GM18511 (cell line): ENCODE measurements around the gene PTPRN2.

Experiments used
- ATAC-seq: cut with Tn5 transposase; IDR thresholded peaks from one replicate; pipeline ENCODE4 v1.9.1; 2021; ENCODE audit warnings: mild to moderate bottlenecking, moderate library complexity; ENCODE audit not compliant: unreplicated experiment

PTPRN2 gene

DNA sequence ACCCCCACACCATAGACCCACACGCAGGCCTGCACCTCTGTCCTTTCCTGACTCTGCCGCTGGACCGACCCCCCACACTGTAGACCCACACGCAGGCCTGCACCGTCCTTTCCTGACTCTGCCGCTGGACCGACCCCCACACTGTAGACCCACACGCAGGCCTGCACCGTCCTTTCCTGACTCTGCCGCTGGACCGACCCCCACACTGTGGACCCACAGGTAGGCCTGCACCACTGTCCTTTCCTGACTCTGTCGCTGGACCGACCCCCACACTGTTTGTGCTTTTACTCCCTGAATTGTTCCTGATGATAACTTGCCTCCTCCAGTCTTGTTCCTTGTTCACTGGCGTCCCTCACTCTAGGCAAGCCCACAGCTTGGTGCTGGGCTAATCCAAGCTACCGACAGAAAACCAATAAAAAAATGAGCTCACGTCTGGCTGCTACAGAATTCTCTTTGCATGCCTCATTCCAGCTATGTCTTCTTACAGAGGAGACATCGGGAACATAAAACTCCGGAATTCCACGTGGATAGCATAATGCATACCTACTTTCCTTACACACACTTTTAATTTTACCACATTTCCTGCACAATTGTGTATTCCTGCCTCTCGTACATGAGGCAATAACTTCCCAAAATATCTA, 494.3 kb downstream of the PTPRN2 start:
- ATAC-seq, result no peak

DNA sequence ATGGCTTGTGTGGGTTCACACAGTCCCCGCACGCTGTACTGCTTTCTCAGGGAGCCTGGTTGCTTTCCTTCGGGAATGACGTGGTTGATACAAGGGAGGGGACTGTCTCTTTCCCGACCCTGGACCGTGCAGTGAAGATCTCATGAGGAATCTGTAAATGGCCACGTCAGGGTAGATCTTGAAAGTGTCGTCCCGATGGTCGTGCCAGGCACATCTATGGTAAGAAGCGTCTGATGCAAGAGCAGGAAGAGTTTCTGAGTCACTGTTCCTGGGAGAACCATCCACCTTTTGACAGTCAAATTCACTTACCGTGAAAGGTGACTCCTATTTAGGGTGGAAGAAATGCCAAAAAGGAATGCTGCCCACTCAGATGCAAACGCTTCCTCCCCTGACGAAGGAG, 500.4 kb downstream of the PTPRN2 start:
- ATAC-seq, result no peak

DNA sequence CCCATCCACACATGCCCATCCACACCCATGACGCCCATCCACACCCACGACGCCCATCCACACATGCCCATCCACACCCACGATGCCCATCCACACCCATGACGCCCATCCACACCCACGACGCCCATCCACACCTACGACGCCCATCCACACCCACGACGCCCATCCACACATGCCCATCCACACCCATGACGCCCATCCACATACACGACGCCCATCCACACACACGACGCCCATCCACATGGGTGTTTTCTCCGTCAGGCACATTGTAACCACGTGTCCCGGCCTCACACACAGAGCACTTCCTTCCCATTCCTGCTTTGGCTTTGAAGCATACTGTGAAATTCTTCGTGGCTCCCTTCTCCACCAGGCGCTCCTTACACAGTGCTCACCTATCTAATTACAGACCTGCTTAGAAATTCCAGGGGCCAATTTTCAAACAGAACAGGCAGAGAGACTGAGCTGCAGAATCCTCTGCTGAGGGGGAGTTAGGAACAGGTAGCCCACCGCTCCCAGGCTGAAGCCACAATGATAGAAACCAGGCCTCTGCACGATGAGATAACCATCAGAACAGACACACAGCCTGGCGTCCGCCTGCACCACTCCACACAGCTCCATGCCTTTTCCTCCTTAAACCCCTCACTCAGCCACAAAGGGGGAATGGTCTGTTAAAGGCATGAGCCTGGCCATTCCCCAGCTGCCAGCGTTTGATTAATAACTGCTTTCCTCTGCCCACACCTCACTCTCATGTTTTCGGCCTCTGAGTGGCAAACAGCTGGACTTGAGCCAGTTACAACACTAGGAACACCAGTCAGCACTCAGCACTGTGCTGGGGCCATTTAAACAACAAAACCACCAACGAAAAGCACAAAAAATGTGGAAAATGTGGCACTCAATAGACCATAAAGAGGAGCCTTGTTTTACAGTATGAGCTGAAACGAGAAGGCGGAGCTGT, 501.6 kb downstream of the PTPRN2 start:
- no peak for ATAC-seq

DNA sequence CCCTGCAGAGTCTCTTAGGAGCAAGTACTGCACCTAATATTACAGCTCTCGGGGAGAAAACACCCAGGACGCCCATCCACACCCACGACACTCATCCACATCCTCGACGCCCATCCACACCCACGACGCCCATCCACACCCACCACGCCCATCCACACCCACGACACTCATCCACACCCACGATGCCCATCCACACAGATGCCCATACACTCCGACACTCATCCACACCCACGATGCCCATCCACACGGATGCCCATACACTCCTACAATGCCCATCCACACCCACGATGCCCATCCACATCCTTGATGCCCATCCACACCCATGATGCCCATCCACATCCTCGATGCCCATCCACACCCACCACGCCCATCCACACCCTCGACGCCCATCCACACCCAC, 503.1 kb downstream of the PTPRN2 start:
- no peak for ATAC-seq

DNA sequence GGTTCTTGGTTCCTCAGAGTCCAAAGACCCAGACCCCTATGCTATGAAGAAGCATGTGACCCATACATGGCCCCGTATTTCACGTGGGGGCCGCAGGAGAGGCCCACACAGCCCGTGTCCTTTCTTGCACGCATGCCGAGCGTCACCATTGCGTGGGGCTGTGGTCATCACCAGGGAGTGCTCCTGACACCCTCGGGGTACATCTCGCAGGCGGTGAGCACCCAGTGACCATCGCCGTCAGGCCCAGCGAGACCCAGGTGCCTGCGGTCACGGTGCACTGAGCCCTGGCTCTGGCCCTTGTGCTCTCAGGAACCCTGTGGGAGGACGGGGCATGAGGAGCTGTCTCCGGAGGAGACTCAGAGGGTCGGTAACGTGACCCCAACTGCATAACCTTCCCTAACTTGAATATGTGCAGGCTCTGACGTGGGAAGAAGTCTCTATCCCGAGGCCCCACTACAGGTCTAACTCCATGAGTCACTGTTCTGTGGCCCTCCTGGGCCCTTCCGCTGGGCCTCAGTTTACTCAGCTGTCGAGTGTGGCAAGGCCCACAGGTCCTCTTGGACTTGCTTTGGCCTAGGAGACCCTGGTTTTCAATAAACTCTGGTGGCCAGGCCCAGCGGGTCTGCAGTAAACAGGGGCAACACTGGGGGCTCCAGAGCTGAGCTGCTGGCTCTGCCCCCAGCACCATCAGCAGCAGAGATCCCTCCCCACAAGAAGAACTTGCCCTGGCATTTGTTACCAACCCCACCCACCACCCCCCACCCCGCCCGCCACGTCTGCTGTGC, 503.9 kb downstream of the PTPRN2 start:
- ATAC-seq, result no peak

DNA sequence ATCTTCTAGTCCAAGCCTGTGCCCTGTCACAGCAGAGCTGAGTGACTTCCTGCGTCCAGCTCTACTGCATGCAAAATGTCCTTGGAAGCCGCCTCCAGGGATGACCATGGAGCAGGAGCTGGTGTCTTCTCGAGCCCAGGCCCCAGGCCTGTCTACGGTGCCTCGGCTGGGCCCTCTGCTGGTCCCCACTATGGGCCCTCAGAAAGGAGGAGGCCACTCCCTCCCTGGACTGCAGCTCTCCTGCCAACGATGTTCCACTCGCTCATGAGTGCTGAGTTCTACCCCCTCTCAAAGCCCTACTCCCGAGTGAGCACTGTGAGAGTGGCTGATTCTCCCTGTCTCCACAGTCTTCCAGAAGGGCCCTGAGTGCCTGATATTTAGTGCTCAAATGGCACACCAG, 504.9 kb downstream of the PTPRN2 start:
- no peak for ATAC-seq

DNA sequence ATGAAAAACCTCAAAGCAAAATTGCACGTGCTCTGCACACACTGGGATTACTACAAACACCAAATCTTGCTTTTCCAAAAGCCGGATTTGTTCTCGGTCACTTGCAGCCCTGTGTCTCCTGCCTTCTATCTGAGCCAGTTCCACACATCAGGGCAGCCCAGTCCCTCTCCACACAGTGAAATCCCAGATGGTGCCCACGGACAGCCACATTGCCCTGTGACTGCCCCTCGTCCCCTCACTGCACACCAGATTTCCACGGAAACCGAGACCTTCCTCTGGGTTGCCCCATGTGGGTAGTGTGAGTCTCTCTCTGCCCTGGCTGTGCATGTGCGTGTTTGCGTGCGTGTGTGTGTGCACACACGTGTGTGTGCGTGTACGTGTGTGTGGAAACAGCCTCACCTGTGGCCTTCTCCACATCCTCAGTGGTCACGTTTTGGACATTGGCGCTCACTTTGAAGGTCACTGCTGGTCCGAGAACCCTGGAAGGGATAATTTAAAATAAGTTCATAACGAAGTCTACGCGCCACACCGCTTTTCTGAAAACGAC, 506.7 kb downstream of the PTPRN2 start:
- ATAC-seq, result no peak

DNA sequence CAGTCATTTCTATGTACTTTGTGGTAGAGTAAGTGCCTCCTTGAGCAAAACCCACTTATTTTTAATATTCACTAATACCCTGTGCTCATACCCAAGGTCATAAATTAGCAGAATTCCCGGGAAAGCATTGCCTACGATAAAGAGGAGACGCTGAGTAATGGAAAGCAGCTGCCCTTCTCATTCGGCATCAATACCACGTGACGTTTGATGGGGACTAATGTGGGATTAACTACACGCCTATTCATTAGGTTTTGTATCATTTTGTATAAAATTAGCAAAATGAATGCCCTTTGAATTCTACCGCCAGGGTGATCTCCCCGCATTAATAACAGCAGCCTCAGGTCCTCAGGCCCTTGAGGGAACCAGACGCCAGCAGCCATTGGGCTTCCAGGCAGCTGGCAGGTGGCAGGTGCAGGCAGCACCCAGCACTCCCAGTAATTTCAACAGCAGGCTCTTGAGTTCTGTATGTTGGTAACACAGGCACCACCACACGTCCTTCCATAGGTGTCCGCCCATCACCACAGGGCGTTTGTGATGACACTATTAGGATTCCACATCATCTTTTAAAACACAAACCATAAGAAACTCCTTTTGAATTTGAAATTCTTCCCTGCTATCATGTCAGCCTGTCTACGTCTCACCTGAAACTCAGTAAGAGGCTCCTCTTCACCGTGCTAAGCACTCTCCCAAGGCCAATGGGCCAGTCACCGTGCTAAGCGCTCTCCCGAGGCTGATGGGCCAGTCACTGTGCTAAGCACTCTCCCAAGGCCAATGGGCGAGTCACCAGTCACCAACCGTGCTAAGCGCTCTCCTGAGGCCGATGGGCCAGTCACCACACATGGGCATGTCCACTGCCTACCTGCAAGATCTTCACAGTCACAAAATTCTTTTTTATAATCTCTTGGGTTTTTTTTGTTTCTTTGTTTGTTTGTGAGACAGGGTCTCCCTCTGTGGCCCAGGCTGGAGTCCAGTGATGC, 509.4 kb downstream of the PTPRN2 start:
- ATAC-seq, result no peak

DNA sequence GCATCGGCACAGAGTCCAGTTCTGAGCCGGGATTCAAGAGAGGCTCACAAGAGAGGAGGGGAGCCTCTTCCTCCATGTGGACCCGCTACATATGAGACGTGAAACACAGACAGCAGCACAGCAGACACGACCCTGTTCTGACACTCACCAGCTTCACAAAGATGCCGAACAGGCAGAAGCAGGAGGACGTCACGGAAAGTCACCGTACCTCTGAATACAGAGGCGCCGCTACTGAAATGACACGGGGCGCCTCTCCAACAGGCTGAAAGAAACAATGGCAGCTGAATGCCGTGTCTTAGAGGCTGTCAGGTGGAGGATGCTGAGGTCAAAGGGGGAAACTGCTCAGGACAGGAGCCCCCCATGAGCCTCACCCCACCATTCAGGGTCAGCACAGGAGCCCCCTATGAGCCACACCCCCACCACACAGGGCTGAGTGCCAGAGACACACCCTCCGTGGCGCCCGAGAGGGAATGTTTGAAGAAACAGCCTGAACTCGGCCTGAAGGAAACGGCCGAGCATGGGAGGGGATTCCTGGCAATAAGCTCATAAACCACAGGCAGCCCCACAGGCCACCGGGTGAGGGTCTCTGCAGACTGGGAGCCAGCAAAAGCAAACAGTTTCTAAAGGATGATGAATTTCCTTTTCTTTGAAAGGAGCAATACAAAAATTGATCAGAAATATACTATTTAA, 510.3 kb downstream of the PTPRN2 start:
- ATAC-seq, result no peak

DNA sequence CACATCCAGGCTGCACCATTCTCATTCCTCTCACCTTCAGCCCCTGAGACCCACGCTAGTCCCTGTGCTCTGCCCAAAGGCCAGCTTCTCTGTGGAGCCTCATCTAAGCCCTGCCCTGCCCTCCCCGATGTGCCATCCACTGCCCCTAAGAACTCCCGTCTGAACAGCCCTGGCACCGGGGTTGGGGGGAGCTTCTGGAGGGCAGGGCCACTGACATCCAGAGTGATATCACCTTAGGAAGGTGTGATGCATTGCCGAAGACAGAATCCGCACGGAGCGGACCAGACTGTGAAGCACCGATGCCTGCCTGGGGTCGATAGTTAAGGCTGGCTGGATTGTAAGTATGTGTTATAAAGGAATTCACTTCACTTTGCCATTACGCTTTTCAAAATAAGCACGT, 511.0 kb downstream of the PTPRN2 start:
- no peak for ATAC-seq

DNA sequence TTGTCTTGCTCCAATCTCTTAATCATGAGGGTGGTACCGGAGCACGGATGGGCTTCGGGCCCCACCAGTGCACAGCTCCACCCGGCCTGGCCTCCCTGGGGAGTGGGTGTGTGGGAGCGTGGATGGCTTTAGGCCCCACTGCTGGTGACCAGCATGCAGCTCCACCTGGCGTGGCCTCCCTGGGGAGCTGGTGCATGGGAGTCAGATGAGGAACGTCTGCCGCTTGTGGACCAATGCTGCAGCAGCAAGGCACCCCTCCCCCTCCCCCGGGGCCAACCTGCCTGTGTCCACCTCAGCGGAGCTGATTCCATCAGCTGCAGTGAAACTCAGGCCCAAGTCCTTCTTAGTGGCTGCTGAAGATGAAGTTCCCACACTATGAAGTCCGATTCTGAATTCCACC, 511.4 kb downstream of the PTPRN2 start:
- no peak for ATAC-seq

DNA sequence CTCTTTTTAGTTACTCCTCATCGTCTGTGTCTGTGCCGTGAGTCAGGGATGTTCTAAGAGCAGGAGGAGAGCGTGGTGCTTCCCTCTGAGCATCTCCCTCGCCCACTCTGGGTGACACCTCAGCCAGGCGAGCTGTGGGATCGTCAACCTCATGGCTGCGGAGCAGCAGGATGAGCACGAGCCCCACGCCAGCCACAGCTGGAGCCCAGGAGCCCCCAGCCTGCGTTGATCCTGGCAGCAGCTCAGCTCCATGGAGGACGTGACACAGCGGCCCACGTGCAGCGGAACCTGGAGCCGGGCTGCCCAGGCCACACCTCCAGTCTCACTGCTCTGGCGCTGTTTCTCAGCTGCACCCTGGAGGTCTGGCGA, 512.0 kb downstream of the PTPRN2 start:
- no peak for ATAC-seq

DNA sequence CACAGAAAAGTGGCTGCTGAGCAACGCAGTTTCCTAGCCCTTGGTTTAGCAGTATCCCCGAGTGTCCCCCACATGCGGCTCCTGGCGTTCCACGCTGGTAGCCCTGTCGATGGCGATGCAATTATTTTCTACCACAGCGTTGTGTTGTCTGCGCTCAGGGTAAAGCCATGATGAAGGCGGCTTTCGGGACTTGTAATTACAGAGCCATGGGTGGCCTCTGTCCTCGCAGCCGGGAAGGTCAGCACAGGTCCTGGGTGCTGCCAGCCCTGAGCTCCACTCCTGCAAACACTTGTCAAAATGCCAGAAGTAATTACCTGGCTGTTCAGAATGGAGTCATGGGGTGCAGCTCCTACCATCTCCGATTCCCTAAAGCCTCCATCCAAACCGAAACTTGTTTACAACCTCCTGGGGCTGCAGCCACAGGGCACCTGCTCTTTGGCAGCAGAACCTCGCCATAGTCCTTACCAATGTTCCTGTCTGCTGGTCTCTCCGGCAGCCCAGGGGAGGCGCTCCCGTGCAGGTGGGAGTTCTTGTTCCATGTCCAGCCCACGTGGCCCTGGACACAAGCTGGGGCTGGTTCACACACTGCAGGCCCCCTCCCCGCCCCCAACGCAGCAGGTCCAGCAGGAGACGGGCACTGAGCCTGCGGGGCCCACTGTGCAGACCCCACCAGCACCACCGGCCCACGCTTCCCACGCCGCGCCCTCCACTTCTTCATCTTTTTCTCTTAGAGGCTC, 512.6 kb downstream of the PTPRN2 start:
- no peak for ATAC-seq

DNA sequence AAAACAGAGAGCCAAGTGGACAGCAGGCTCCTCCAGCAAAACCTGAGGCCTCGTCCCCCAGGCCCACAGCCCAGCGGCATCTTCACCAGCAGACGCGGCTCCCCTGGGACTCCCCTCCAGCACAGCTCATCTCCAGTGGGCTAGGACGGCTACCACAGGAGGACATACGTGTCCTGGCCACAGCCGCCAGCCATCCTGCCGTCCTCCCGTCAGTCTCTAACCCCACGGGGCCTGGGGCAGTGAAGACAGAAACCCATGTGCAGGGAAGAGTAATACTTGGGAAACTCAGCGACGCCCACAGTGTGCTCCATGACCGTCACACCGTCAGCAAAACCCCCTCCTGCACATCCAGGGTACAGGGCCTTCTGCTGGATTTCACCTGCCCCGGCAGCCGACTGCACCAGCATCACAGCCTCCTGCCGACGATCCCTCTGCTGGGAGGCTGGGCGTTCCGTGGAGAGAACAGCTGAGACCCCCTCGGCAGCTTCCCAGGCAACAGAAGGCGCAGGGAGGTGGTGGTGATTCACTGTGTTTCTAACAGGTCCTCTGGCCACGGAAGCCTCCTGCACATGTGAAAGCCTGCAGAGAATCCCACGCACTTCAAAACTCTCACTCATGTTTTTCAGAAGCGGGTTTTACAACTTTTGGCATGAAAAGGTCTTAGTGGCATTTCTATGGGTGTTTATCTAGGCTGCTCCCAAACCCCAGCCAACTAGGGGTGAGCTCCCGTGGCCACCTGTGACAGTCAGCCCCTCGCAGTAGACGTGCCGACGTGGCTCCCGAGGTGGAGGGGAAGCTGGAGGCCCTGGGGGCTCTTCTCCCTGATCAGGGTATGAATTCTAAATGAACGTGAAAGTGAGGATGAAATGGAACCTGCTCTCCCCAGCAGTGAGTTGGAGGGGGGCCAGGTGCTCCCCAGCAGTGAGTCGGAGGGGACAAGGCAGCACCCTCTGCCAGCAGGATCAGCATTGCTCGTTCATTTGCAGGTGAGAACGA, 513.5 kb downstream of the PTPRN2 start:
- ATAC-seq, result no peak

DNA sequence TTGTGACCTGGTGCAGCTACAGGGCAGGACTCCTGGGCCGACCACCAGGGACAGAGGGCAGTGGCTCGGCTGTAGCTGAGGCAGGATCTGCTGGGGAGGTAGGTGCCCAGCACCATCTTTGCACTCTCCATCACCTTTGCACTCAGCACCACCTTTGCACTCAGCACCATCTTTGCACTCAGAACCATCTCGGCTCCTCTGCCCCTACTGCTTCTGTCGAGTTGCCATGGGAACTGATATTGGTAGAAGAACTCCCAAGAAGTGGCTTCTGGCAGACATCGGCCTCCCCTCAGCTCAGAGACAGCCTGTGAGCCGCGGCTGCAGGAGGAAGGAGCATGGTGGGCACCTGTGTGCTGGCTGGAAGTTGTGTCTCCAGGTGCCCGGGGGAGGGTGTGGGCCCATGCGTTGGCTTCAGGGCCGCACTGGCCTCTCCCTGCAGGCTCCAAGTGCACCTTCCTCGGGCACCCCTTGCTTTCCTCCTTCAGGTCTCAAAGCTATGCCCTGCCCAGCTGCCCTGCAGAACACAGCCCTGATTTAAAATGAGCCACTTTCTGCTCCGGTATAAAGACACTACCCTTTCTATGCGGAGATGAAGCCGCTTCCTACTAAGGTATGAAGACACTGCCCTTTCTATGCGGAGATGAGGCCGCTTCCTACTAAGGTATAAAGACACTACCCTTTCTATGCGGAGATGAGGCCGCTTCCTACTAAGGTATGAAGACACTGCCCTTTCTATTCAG, 514.5 kb downstream of the PTPRN2 start:
- no peak for ATAC-seq

DNA sequence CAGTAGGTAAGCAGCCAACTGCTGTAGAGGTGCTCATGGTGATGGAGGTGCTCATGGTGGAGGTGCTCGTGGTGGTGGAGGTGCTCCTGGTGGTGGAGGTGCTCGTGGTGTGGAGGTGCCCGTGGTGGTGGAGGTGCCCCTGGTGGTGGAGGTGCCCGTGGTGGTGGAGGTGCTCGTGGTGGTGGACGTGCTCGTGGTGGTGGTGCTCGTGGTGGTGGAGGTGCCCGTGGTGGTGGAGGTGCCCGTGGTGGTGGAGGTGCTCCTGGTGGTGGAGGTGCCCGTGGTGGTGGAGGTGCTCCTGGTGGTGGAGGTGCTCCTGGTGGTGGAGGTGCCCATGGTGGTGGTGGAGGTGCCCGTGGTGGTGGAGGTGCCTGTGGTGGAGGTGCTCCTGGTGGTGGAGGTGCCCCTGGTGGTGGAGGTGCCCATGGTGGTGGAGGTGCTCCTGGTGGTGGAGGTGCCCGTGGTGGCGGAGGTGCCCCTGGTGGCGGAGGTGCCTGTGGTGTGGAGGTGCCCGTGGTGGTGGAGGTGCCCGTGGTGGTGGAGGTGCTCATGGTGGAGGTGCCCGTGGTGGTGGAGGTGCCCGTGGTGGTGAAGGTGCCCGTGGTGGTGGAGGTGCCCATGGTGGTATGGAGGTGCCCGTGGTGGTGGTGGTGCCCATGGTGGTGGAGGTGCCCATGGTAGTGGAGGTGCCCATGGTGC, 517.3 kb downstream of the PTPRN2 start:
- ATAC-seq, result no peak
